Liver (tissue), 9 donors: ENCODE measurements around the gene POLR2C. TPM values are rescaled to one million over a fixed set of nuclear protein-coding genes. Genes with fewer than 3 reads are reported as not detected.

Source experiments
- DNase-seq: peaks from one replicate; pipeline ENCODE4 v3.0.0-alpha.2; 2017; ENCODE audit warnings: low spot score
- H3K27ac ChIP-seq, 2 donors: one replicate each; pipeline ENCODE4 v1.7.0; 2013; ENCODE audit warnings: inconsistent platforms in 2 of 2, low read length in 2 of 2, control low read depth in 1 of 2, low read depth in 1 of 2, mild to moderate bottlenecking in 1 of 2
- H3K27me3 ChIP-seq, 4 donors: one replicate each; pipeline versions ENCODE4 v1.6.1 to v1.7.0; 2013; ENCODE audit warnings: low read length in 3 of 4, inconsistent platforms in 1 of 4, mild to moderate bottlenecking in 1 of 4, moderate library complexity in 1 of 4; ENCODE audit not compliant: control insufficient read depth in 4 of 4, insufficient read depth in 4 of 4
- H3K36me3 ChIP-seq, 4 donors: one replicate each; pipeline versions ENCODE4 v1.6.1 to v1.7.0; 2013; ENCODE audit warnings: low read length in 3 of 4, mild to moderate bottlenecking in 3 of 4, low read depth in 1 of 4, moderate library complexity in 1 of 4; ENCODE audit not compliant: control insufficient read depth in 4 of 4, insufficient read depth in 3 of 4
- H3K4me1 ChIP-seq, 4 donors: one replicate each; pipeline versions ENCODE4 v1.6.1 to v1.7.0; 2013; ENCODE audit warnings: low read length in 3 of 4, mild to moderate bottlenecking in 3 of 4, moderate library complexity in 1 of 4; ENCODE audit not compliant: control insufficient read depth in 4 of 4, insufficient read depth in 4 of 4
- H3K4me3 ChIP-seq, 3 donors: one replicate each; pipeline versions ENCODE4 v1.6.1 to v1.7.0; 2013; ENCODE audit warnings: low read length in 3 of 3, control low read depth in 1 of 3, low read depth in 1 of 3, mild to moderate bottlenecking in 1 of 3
- H3K9ac ChIP-seq, 2 donors: one replicate each; pipeline ENCODE4 v1.7.0; 2013; ENCODE audit warnings: low read length in 2 of 2, mild to moderate bottlenecking in 2 of 2, moderate library complexity in 2 of 2, control low read depth in 1 of 2, low read depth in 1 of 2
- H3K9me3 ChIP-seq, 4 donors: one replicate each; pipeline versions ENCODE4 v1.6.1 to v1.7.0; 2013; ENCODE audit warnings: low read length in 3 of 4; ENCODE audit not compliant: control insufficient read depth in 4 of 4
- ATF3 ChIP-seq: IDR thresholded peaks from 2 replicates; pipeline ENCODE4 v1.6.1; 2016; ENCODE audit warnings: antibody characterized with exemption
- EGR1 ChIP-seq, 2 donors: IDR thresholded peaks; 2 replicates each; pipeline ENCODE4 v1.6.1; 2016 to 2018; ENCODE audit warnings: antibody characterized with exemption in 2 of 2, low read depth in 2 of 2
- FOXA2 ChIP-seq: IDR thresholded peaks from 2 replicates; pipeline ENCODE4 v1.6.1; 2016; ENCODE audit warnings: antibody characterized with exemption
- HNF4A ChIP-seq, 2 donors: conservative IDR thresholded peaks; 2 replicates each; pipeline ENCODE4 v1.6.1; 2016; ENCODE audit warnings: antibody characterized with exemption in 2 of 2, mild to moderate bottlenecking in 2 of 2
- JUND ChIP-seq, 2 donors: IDR thresholded peaks; 2 replicates each; pipeline ENCODE4 v1.6.1; 2016; ENCODE audit warnings: antibody characterized with exemption in 2 of 2
- MAX ChIP-seq: IDR thresholded peaks from 2 replicates; pipeline ENCODE4 v1.6.1; 2016; ENCODE audit warnings: antibody characterized with exemption
- NR2F2 ChIP-seq: IDR thresholded peaks from 2 replicates; pipeline ENCODE4 v1.6.1; 2016; ENCODE audit warnings: antibody characterized with exemption
- REST ChIP-seq: IDR thresholded peaks from 2 replicates; pipeline ENCODE4 v1.6.1; 2016; ENCODE audit warnings: antibody characterized with exemption, mild to moderate bottlenecking
- RXRA ChIP-seq, 2 donors: IDR thresholded peaks; 2 replicates each; pipeline ENCODE4 v1.6.1; 2017 to 2018; ENCODE audit warnings: antibody characterized with exemption in 2 of 2, mild to moderate bottlenecking in 1 of 2
- SP1 ChIP-seq: IDR thresholded peaks from 2 replicates; pipeline ENCODE4 v1.6.1; 2018; ENCODE audit warnings: antibody characterized with exemption, mild to moderate bottlenecking
- YY1 ChIP-seq: IDR thresholded peaks from 2 replicates; pipeline ENCODE4 v1.6.1; 2016; ENCODE audit warnings: antibody characterized with exemption, mild to moderate bottlenecking
- WGBS: extraction: QIAGEN DNeasy Blood & Tissue Kit; methylation state at CpG from one replicate; pipeline ENCODE4 v1.1.7; 2013; 5-methylcytosine and 5-hydroxymethylcytosine counted together
- polyA plus RNA-seq, 2 donors: library from polyadenylated mRNA; stranded (reverse) in 1 of 2; unstranded in 1 of 2; fragments of 200-250 nt in 1 of 2; fragments of >200 nt in 1 of 2; fragmentation: Nextera tagmentation in 1 of 2; extraction: Ambion mirVana in 1 of 2; gene quantifications; one replicate each; pipeline versions ENCODE4 v1.2.1 to v1.2.3, GENCODE V29; 2013 to 2015
- total RNA-seq, 2 donors: library from RNA; depleted of rRNA; stranded (reverse); fragments of >200 nt; gene quantifications; one replicate each; pipeline ENCODE4 v1.2.3, GENCODE V29; 2014
- donor health status: healthy.
- donor health status: healthy.
- donor health status: healthy.
- donor health status: healthy.
- donor health status: healthy.

POLR2C gene
- total and polyA plus RNA-seq, 4 donors: 25.4 to 68.0 (median 51.3) TPM

GRCh38 chr16:57514791-57515600 lies 52.5 kb downstream of the POLR2C start:
- Histone ChIP-seq H3K4me1 (peaks cover 0 to 5% (median 2%) of the 10 kb centered on the region in 4 donors), H3K9me3 (no peaks in the 10 kb centered on the region), H3K27me3 (no peaks in the 10 kb centered on the region), H3K4me3 (no peak overlapping the region), H3K9ac (no peak overlapping the region), H3K27ac (no peak overlapping the region), H3K36me3 (peaks cover 0 to 2% (median 0%) of the 10 kb centered on the region in 4 donors)
- no peak for DNase-seq
- 88% methylated on average over 23 of the region's 23 CpGs for WGBS
- TF ChIP-seq JUND (IDR thresholded peaks at IDR 0.05) (no peak), FOXA2 (no peak), ATF3 (no peak), MAX (no peak), NR2F2 (peak; percentile 94), EGR1 (IDR thresholded peaks at IDR 0.05; ENCODE audit: low read depth in 2 of 2) (no peak), REST (no peak)

GRCh38 chr16:57516176-57516725 lies 53.8 kb downstream of the POLR2C start:
- Histone ChIP-seq H3K27ac (no peak overlapping the region), H3K9me3 (no peaks in the 10 kb centered on the region), H3K4me3 (no peak overlapping the region), H3K4me1 (peaks cover 0 to 5% (median 2%) of the 10 kb centered on the region in 4 donors), H3K27me3 (no peaks in the 10 kb centered on the region), H3K9ac (no peak overlapping the region), H3K36me3 (peaks cover 0 to 2% (median 0%) of the 10 kb centered on the region in 4 donors)
- TF ChIP-seq SP1 (no peak), YY1 (no peak), MAX (no peak), HNF4A (conservative IDR thresholded peaks at IDR 0.05) (no peak), ATF3 (no peak), RXRA (IDR thresholded peaks at IDR 0.05) (no peak), REST (no peak), FOXA2 (no peak), JUND (IDR thresholded peaks at IDR 0.05) (no peak)
- 89% methylated on average over 10 of the region's 10 CpGs for WGBS
- DNase-seq: no peak
